Upper lobe of left lung (tissue), 4 donors: ENCODE results near the gene RAB18.

ENCODE experiments used
- EP300 ChIP-seq, 4 donors: sonication (generic); formaldehyde crosslinking; IDR thresholded peaks; one replicate each; pipeline ENCODE4 v1.5.1; 2017; ENCODE audit warnings: antibody characterized with exemption in 4 of 4, control low read depth in 2 of 4
- POLR2A ChIP-seq, 4 donors: fragments of 450-650 bp; IDR thresholded peaks; one replicate each; pipeline ENCODE4 v1.5.1; 2016 to 2017; ENCODE audit warnings: antibody characterized with exemption in 4 of 4, mild to moderate bottlenecking in 2 of 4
- TF ChIP-seq, protein P1 (sequence below), 6 experiments: fragments of 450-650 bp in 4 of 6; fragments of 200-600 bp in 2 of 6; sonication (generic) in 2 of 6; IDR thresholded peaks; one replicate each; pipeline ENCODE4 v1.5.1; 2016 to 2019; ENCODE audit warnings: antibody characterized with exemption in 6 of 6

DNA sequence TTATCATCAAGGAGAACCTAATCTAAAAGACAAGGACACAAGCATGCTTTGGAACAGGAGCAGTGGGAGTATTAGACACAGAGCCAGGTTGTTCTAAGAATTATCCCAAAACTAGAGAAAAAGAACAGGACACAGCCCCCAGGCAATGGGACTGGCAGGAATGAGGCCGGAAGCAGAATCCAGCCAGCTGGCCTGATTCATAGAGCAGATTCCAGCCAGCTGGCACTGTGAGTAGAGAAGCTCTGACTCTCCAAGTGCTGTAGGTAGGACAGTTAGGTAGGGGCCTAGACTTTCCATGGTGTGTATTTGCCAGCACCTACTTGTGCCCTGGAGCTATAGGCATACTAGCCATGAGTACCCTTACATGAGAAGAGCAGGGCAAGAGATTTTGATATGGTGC, 13.3 kb upstream of the RAB18 start:
- TF ChIP-seq, protein P1, sequence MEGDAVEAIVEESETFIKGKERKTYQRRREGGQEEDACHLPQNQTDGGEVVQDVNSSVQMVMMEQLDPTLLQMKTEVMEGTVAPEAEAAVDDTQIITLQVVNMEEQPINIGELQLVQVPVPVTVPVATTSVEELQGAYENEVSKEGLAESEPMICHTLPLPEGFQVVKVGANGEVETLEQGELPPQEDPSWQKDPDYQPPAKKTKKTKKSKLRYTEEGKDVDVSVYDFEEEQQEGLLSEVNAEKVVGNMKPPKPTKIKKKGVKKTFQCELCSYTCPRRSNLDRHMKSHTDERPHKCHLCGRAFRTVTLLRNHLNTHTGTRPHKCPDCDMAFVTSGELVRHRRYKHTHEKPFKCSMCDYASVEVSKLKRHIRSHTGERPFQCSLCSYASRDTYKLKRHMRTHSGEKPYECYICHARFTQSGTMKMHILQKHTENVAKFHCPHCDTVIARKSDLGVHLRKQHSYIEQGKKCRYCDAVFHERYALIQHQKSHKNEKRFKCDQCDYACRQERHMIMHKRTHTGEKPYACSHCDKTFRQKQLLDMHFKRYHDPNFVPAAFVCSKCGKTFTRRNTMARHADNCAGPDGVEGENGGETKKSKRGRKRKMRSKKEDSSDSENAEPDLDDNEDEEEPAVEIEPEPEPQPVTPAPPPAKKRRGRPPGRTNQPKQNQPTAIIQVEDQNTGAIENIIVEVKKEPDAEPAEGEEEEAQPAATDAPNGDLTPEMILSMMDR (IDR thresholded peaks at IDR 0.05): no peak
- TF ChIP-seq EP300 (IDR thresholded peaks at IDR 0.05) (no peak), POLR2A (IDR thresholded peaks at IDR 0.05) (no peak)
